COR-L47 (cell line): ENCODE results near the gene ZP4.
A peak's percentile ranks its signal among the peaks of the same experiment; 100 is the strongest.
"Not testable (repeated sequence)": the region's sequence is repeated elsewhere in the genome, so short reads cannot be mapped to it uniquely, and the experiment has no call there.

Source experiments
- DNase-seq: peaks from one replicate; lab custom pipeline; 2025; lab: John Stamatoyannopoulos, UW

The ZP4 gene

GRCh38 chr1:237875291-237875690 lies 15.4 kb downstream of the ZP4 start:
- DNase-seq = no peak

GRCh38 chr1:237873487-237874211 lies 17.1 kb downstream of the ZP4 start:
- no peak for DNase-seq

DNA sequence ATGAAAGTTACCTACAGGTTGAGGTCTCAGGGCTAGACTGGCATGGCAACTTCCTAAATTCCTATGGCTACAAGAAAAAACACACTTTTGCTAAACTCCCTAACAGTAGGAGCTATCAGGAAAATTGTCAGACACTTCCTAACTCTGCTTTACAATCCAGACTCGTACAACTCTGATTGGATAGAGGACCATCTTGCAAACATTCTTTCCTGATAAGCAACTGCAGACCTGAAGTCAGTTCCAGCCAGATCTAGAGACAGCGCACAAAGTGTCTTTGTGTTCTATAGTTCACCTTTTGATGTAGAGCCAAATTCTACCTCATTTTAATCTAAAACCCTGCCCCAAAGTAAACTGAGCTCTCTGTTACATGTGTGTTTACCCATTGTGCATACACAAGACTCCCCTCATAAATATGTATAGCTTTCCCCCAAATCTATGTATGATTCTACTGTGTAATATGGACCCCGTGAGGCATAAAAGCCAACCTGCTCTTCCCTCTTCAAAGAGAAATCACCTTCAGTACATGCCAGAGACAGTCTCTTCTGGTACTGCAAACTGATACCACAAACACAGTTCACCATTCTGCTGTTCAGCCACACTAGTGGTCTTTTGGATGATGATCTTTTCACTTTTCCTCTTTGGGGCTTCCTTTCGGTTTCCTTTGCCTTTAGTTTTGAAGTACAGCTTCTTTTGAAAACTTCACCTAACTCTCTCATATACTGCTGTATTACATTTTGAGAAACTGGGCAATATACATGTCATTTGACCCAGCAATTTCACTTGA lies 21.7 kb downstream of the ZP4 start:
- DNase-seq = no peak

DNA sequence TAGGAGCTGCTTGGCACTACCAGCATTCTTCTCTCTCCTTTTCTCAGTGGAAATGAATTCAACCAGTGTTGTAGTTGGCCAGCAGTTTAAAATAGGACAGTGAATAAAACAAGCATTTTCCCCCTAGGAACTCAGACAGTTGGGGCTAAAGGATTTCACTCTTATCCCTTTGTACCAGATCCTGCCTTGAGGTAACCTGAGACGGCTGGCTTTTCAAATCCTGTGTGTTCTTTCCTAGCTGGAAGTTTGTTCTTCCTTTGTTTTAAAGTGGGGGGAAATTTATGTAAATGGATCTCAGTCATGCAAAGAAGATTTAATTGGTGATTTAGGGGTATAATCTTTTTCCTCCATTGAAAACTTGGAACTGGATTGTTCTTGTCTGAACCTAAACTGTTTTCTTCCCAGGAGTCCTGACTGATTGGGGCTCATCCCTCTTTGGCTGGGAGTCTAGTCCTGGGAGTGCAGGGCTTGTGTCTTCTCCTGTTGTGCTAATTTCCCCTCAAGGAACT lies 23.3 kb downstream of the ZP4 start:
- DNase-seq = no peak

DNA sequence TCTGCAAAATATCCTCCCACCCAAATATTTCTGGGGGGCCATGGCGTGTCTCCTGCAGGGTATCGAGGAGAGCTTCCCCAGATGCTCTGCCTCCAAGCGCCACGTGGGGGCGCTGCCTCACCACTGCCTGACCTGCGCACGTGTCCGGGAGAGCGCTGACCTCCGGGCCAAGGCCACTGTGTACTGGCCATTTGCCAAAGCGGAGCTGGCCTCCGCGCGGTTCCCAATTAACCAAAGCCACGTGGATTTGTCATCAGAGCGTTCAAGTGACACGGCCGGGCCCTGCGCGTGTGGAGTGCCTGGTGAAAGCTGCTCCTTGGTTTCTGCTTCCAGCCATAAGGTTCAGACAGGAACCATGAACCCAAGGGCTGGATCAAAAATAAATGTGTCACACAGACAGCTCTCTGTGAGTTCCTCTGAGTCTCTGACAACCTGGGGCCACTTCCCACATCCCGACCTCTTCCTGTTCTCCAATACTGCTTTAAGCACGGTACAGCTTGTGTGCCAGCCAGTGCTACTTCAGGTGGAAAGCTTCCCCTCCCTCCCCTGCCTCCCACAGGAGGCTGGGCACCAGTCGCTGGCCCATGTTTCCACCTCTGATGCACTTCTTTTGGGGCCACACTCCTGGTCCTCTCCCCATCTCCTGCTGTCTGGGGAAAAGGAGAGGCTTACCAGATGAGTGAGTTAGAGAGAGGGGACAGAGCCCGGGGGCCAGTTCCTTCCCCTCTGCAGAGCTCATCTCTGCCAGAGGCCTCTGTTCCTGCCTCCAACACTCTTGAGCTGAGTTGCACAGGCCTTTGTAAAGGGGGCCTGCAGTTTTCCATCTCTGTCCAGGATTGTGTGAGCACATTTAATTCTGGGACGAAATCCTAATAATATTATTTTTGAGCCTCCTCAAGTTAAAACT lies 26.1 kb downstream of the ZP4 start:
- no peak for DNase-seq

DNA sequence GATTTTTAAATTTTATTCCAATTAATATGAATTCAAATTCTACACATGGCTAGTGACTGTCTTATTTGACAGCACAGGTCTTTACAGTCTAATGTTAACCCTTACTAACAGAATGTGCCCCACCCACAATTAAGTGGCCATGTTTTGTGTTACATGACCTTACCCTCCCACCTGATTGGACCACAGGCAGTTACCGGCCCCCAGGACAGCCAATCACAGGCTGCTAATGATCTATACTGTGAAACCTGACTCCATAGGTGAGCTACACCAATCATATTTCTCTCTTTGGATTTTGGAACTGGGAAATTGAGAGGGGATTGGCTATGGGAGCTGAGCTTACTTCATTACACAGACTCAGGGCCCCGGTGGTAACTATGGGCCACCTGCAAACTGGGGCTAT lies 27.5 kb downstream of the ZP4 start:
- DNase-seq = no peak

DNA sequence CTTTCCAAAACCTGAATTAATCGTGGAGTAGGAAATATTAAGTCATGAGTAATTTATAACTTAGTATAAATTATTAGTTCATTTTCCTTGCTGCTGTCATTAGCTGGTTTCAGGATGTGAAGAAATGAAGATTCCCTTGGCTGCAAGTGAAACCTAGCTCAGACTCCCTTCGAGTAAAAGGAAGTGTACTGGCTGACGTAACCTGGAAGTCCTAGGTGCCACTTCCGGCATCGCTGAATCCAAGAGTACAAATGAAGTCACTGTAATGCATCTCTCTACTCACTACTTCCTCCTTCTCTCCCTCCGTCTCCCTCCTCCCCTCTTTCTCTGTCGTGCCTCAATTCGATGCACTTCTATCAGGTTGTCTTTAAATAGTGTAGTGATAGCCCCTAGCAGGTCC lies 28.8 kb downstream of the ZP4 start:
- DNase-seq = no peak

DNA sequence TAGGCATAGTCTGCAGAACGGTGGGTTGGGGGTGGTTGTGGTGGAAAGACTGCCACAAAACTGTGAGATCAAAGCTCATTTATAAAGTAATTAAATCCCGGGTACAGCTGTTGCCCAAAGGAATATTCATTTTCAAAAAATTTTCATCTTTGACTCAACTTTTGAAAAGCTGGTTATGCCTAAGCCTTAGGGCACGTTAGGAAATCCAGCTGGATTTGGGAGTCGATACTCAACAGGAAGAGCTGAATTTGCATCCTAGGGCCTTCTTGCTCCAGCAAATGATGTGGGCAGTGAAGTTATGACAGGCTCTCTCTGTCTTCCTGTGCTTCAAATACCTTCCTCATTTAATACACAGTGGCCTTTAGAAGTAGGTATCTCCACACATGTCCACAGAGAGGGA lies 31.7 kb downstream of the ZP4 start:
- DNase-seq = no peak

DNA sequence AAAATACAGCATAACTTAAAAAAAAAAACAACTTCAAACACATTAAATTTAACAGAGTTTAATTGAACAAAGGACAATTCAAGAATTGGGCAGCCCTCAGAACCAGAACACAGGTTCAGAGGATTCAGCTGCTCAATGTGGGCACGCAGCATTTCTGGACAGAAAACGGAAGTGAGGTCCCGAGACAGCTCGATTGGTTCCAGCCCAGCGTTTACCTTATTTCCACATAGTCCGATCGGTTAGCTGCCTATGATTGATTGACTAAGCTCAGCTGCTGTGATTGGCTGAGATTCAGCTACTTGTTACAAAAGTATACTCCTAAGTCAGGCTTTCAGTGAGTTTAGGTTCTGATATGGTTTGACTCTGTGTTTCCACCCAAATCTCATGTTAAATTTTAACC lies 33.3 kb downstream of the ZP4 start:
- DNase-seq = no peak

- no peak for DNase-seq
These were observed 38.4 kb downstream of the ZP4 start for GRCh38 chr1:237852342-237852741.

- peak; percentile 48 for DNase-seq
These were observed 39.4 kb downstream of the ZP4 start for GRCh38 chr1:237851210-237851845.

- DNase-seq = not testable (repeated sequence)
These were observed 47.2 kb downstream of the ZP4 start for GRCh38 chr1:237843516-237843915.

DNA sequence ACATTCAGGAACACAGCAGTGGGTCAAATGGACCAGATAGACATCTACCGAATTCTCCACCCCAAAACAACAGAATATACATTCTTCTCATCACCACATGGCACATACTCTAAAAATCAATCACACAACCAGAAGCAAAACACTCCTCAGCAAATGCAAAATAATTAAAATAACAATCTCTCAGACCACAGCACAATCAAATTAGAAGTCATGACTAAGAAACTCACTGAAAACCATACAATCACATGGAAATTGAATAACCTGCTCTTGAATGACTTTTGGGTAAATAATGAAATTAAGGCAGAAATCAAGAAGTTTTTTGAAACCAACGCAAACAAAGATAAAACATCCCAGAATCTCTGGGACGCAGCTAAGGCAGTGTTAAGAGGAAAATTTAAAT lies 49.2 kb downstream of the ZP4 start:
- no peak for DNase-seq

DNA sequence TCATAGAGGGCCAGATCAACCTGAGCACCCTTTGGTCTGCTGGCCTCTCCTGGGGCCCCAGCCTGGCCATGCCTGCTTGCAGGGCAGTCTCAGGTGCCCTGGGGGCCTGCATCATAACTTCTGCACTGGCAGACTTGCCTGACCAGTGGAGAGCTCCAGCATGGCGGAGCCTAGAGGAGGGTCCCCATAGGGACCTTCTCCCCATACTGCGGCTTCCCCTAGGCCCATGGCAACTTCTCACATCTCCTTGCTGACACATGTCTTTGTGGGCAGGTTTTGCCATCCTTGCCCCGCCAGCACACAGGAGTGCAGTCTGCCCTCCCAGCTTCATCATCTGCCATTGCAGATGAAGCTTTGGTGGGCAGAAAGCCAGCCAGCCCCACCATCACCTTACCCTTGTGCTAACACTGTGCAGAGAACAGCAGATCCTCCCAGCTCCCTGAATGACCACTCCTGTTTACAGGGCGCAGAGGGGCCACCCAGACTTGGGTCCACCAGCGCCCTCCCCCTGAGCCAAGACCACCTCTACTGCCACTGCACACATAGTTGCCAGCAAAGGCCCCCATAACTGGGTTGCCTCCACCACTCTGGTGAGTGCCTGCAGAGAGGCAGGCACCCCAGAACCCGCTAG lies 51.7 kb downstream of the ZP4 start:
- no peak for DNase-seq

DNA sequence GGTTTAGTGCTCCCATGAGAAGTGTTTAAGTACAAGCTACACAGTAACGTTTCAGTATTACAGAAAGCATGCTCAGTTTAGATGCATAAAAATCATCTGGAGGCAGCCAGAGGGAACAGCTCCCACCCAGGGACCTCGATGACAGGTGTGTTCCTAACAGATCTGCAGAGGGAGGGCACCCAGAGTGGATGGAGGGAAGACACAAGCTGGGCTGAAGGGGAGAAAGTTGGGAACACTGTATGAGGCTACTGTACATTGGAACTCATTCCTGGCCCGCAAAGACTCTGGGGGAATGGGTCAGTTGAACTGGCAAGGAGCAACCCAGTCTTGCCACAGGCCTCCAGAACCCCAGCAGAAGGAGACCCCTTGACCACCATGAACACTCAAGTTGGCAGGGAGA lies 52.4 kb downstream of the ZP4 start:
- no peak for DNase-seq

GRCh38 chr1:237834461-237834860 lies 56.3 kb downstream of the ZP4 start:
- DNase-seq = no peak

GRCh38 chr1:237834048-237834447 lies 56.7 kb downstream of the ZP4 start:
- no peak for DNase-seq

DNA sequence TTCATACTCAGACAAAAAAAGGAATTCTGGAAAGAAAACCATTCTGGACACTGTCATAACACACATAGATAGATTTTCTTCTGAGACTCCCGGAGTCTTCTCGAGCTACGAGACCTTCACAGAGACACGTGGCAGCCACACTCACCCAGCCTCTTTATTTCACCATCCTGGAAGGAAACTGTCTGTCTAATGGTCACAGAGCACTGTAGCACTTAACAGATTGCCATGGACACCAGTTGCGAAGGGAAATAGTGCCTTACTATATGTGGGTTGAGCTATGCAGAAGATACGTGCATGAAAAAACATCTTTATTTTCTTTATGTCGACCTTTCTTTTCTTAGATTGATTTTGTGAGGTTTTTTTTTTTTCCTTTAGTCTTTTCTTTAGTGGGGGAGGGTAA lies 57.9 kb downstream of the ZP4 start:
- DNase-seq = no peak
